ENCODE measurements around the gene SYCE3.

DNA sequence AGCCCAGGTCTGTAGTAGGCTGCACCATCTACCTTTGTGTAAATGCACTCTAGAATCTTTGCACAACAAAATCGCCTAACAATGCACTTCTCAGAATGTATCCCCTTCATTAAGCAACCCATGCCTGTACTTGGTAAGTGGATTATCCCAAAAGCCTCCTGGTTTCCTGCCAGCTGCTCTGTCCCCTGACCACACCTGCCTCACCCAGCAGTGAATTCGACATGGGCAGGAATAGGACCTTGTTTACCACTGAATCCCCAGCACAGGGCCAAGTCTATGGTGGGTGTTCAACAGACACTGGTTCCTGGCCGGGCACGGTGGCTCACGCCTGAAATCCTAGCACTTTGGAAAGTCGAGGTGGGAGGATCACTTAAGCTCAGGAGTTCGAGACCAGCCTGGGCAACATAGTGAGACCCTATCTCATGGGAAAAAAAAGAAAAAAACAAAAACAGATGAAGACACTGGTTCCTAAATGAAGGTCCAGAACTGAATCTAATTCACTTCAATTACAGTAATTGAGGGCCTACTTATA lies 5.1 kb upstream of the SYCE3 start:
- TF ChIP-seq, protein P1, sequence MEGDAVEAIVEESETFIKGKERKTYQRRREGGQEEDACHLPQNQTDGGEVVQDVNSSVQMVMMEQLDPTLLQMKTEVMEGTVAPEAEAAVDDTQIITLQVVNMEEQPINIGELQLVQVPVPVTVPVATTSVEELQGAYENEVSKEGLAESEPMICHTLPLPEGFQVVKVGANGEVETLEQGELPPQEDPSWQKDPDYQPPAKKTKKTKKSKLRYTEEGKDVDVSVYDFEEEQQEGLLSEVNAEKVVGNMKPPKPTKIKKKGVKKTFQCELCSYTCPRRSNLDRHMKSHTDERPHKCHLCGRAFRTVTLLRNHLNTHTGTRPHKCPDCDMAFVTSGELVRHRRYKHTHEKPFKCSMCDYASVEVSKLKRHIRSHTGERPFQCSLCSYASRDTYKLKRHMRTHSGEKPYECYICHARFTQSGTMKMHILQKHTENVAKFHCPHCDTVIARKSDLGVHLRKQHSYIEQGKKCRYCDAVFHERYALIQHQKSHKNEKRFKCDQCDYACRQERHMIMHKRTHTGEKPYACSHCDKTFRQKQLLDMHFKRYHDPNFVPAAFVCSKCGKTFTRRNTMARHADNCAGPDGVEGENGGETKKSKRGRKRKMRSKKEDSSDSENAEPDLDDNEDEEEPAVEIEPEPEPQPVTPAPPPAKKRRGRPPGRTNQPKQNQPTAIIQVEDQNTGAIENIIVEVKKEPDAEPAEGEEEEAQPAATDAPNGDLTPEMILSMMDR (IDR thresholded peaks at IDR 0.05; ENCODE audit: low read depth, low read length, poor library complexity, severe bottlenecking), result no peak
- no peak for TF ChIP-seq EZH2phosphoT487 (IDR thresholded peaks at IDR 0.05; ENCODE audit: borderline replicate concordance, low read length)

All from DOHH2 (cell line).